GM19372 (cell line): ENCODE results near the gene KCNMA1.

ENCODE experiments used
- ATAC-seq: cut with Tn5 transposase; IDR thresholded peaks from one replicate; pipeline ENCODE4 v1.9.1; 2021; ENCODE audit warnings: mild to moderate bottlenecking, low read depth, moderate library complexity; ENCODE audit not compliant: unreplicated experiment

Gene KCNMA1

DNA sequence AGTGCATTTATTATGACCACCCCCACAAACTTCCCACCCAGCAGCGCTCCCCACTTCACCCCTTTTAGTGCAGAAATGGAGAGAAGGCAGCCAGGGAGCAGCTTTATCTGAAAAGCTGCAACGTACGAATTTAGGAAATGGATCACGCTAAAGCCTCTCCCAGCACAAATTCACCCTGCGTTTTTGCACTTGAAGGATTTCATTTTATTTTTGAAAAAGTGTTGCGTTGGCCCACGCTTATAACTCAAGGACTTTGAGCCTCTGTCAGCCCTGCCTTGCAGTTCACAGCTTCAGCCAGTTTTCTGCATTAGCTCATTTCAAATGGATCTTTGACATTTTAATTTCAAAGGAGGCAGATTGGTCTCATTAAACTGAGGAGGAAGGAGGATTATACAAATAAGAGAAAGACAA lies 556.1 kb downstream of the KCNMA1 start:
- no peak for ATAC-seq

GRCh38 chr10:77080361-77081027 lies 557.1 kb downstream of the KCNMA1 start:
- no peak for ATAC-seq

- ATAC-seq, result no peak
Measured at GRCh38 chr10:77079592-77080300, 557.9 kb downstream of the KCNMA1 start.

DNA sequence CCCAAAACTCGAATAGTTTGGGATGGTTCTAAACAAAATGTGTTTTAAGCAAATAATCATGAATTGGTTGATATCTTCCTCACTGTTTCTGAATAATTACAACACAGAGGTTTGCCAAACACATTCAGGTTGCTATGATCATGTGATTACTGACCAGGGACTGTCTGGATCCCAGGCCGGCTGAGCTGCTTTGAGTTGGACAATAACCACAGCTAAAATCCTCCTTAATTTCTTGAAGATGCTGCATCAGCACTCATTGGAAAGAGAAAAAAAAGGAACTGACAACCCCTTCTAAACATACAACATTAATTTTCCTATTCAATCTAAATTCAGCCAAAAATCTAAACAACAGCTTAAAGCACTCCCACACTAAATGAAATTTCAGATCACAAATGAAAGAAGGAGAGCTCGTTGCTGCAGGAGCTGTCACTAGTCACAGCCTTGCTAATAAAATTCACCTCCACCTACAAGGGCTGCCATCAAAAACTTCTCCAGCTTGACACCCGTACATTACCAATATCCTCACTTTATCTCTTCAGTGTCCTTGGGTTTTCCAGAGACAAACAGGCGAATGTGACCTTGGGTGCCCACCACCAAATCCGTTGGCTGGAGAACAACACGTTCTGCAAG lies 560.2 kb downstream of the KCNMA1 start:
- ATAC-seq, result no peak

- ATAC-seq, result no peak
Measured at GRCh38 chr10:77075926-77076325, 561.7 kb downstream of the KCNMA1 start.

GRCh38 chr10:77074104-77074624 lies 563.4 kb downstream of the KCNMA1 start:
- no peak for ATAC-seq

GRCh38 chr10:77073663-77073960 lies 564.0 kb downstream of the KCNMA1 start:
- no peak for ATAC-seq

DNA sequence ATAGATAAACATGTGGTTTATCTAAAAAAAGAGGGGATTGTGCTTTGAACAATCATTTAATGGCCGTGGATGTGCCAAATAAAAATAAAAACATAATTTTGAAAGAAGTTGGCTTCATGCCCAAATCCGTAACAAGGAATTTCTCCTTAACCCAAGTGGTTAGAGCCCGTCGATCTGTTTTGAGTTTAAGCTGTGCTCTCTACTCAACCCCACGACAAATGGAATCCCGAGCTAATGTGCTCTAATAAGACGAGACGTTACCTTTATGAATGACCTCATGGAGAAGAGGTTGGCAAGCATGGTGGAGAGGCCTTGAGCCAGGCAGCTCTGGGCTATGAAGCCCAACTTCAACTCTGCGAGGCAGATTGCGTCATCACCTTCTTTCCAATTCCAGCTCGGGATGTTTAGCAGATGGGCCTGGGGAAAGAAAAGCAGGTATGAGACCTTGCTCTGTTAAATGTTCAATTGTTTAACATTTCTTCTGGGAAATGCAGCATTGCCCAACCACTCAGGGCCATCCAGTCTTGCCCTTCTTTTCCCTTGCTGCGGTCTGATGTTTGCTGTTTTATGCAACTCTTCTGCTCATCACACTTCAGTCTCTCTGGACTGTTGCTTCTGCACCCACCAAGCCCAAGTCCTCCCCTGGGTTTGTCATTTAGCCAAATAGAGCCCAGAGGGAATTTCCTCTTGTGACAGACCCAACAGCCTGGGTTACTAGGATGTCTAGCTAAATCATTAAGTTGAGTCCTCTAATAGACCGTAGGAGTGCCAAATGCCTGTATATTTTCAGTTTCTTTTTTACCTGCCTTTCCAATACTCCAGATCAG lies 564.6 kb downstream of the KCNMA1 start:
- no peak for ATAC-seq

- no peak for ATAC-seq
Measured at GRCh38 chr10:77072361-77072835, 565.2 kb downstream of the KCNMA1 start.

DNA sequence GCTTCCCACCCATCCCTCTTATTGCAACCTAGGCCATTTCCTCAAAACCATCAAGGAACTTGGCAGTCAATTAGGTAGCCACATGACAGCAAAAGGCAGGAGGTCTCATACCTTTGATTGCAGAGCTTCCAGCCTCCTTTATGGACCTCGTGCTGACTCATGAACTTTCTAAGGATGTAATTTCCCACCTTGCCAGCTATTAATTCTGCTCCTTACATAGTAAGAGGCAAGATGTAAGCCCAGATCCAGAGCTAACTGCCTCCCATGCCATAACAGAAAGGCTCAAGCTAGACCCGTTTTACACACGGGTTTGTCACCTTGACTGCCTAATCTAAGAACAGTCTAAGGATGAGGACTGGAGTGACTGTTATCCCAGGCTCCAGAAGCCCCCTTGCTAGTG lies 565.7 kb downstream of the KCNMA1 start:
- no peak for ATAC-seq

DNA sequence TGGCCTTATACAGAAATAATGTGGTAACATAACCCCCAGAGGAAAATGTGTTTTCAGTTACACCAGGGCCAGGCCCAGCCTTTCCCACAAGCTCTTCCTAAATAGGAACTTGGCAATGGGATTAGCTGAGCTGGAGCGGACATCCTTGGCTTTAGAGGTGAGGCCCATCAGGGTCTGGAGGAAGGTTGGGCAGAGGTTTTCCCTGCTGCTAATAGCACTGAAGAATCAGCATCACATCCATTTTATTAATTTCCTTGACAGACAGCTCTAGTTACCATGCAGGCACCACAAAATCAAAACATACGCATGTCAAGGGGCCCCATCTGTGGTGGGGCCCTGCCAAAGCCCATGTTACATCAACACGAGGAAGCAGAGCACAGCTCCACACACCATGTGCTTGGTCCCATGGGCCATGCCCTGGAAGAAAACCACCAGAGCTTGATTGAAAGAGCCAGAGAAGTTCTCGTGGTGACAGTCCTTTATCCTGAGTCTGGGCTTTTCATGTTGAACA lies 566.6 kb downstream of the KCNMA1 start:
- ATAC-seq, result no peak

- ATAC-seq, result no peak
Measured at GRCh38 chr10:77070346-77070745, 567.3 kb downstream of the KCNMA1 start.

GRCh38 chr10:77068969-77069368 lies 568.6 kb downstream of the KCNMA1 start:
- ATAC-seq, result no peak

GRCh38 chr10:77068272-77068671 lies 569.3 kb downstream of the KCNMA1 start:
- ATAC-seq, result no peak

GRCh38 chr10:77062381-77062780 lies 575.2 kb downstream of the KCNMA1 start:
- no peak for ATAC-seq

- ATAC-seq, result no peak
Measured at GRCh38 chr10:77060913-77061312, 576.7 kb downstream of the KCNMA1 start.

GRCh38 chr10:77056650-77057049 lies 581.0 kb downstream of the KCNMA1 start:
- no peak for ATAC-seq

DNA sequence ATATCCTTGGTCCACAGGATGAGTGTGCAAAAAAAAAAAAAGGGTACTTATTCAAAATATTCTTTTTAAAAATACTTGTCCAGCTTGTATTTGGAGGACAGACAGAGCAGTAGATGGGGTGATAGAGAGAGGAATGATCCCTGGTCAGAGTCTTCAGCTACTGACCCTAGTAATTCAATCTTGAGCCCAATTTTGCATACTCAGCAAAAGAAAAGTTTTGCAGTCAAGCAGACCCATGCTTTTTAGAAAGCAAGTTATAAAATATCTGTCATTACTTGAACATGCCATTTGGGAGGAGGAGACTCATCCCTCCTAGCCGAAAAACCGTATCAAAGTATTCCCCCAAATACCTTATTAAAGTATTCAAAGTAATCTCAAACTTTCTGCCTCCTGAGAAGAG lies 585.0 kb downstream of the KCNMA1 start:
- ATAC-seq, result no peak

- ATAC-seq, result no peak
Measured at GRCh38 chr10:77051837-77052236, 585.8 kb downstream of the KCNMA1 start.

DNA sequence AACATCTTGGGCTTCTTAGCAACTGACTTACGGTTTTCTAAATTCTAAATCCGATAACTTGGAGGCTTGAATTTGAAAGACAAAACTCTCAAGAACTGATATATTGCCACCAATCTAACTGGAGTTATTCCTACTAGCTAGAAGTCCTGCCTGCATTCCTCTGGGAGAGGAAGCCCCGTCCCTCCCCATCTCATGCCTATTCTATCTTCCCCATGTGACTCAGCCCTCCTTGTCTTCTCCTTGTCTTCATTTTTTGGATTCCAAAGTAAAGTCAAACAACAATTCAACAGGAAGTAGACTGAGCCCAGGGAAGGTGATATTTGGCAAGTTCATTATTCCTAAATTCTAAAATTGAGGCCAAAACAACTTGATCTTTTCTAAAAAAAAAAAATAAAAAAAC lies 587.7 kb downstream of the KCNMA1 start:
- ATAC-seq, result no peak

- ATAC-seq, result no peak
Measured at GRCh38 chr10:77049146-77049545, 588.5 kb downstream of the KCNMA1 start.
